CD1c-positive myeloid dendritic cell (primary cell): ENCODE results near the gene AKAP10.
A peak's percentile ranks its signal among the peaks of the same experiment; 100 is the strongest.
"Not testable (repeated sequence)": the region's sequence is repeated elsewhere in the genome, so short reads cannot be mapped to it uniquely, and the experiment has no call there.

Experiments used
- DNase-seq: peaks from one replicate; pipeline ENCODE4 v3.0.0-alpha.2; 2016; ENCODE audit errors: extremely low spot score

The AKAP10 gene

GRCh38 chr17:19977293-19978208, at the start of gene AKAP10:
Gene AKAP10 (minus strand): TSS chr17:19977828. CDS start chr17:19977679, 149 bp downstream.
- peak; percentile 88 for DNase-seq

- peak; percentile 63 for DNase-seq
Observed at GRCh38 chr17:20026960-20027359, 49.3 kb upstream of the AKAP10 start.

GRCh38 chr17:20022701-20023100, 45.1 kb upstream of the AKAP10 start:
- DNase-seq = no peak

GRCh38 chr17:20016475-20016992, 38.9 kb upstream of the AKAP10 start:
- DNase-seq = not testable (repeated sequence)

- DNase-seq = no peak
Observed at GRCh38 chr17:20012017-20012536, 34.4 kb upstream of the AKAP10 start.

- DNase-seq = no peak
Observed at GRCh38 chr17:20010936-20011335, 33.3 kb upstream of the AKAP10 start.

GRCh38 chr17:20010099-20010863, 32.7 kb upstream of the AKAP10 start:
- peak; percentile 44 for DNase-seq

GRCh38 chr17:20009302-20010098, 31.9 kb upstream of the AKAP10 start, which contains the start of gene SPECC1:
Gene SPECC1 (plus strand): TSS chr17:20009359. CDS start chr17:20096652, 87,293 bp downstream.
- peak; percentile 89 for DNase-seq

GRCh38 chr17:20009052-20009301, 31.3 kb upstream of the AKAP10 start:
- no peak for DNase-seq

- DNase-seq = peak; percentile 3
Observed at GRCh38 chr17:20008242-20009051, 30.8 kb upstream of the AKAP10 start.

- peak; percentile 79 for DNase-seq
Observed at GRCh38 chr17:19996502-19996901, 18.9 kb upstream of the AKAP10 start.

GRCh38 chr17:19996086-19996485, 18.5 kb upstream of the AKAP10 start:
- peak; percentile 11 for DNase-seq

GRCh38 chr17:19992803-19993713, 15.4 kb upstream of the AKAP10 start:
- peak; percentile 89 for DNase-seq

- no peak for DNase-seq
Observed at GRCh38 chr17:19991252-19991885, 13.7 kb upstream of the AKAP10 start.

- peak; percentile 12 for DNase-seq
Observed at GRCh38 chr17:19987897-19988296, 10.3 kb upstream of the AKAP10 start.

GRCh38 chr17:19986941-19987861, 9.6 kb upstream of the AKAP10 start:
- DNase-seq = no peak

GRCh38 chr17:19979917-19980770, 2.5 kb upstream of the AKAP10 start:
- DNase-seq = peak; percentile 83
